Glutamatergic neuron (in vitro differentiated cells): ENCODE results near the gene PAQR5. TPM values are rescaled to one million over a fixed set of nuclear protein-coding genes. Genes with fewer than 3 reads are reported as not detected.
A peak's percentile ranks its signal among the peaks of the same experiment; 100 is the strongest.

Experiments used
- DNase-seq: peaks from one replicate; pipeline ENCODE4 v3.0.0; 2022
- H3K27ac Mint-ChIP-seq: one replicate; pipeline ENCODE4 v1.8.0; 2020; ENCODE audit warnings: mild to moderate bottlenecking, mixed read lengths, inconsistent platforms; ENCODE audit not compliant: unreplicated experiment
- H3K27me3 Mint-ChIP-seq: one replicate; pipeline ENCODE4 v1.8.0; 2020; ENCODE audit warnings: mild to moderate bottlenecking, moderate library complexity, mixed read lengths, inconsistent platforms; ENCODE audit not compliant: unreplicated experiment
- H3K36me3 Mint-ChIP-seq: one replicate; pipeline ENCODE4 v1.8.0; 2020; ENCODE audit warnings: mild to moderate bottlenecking, mixed read lengths, inconsistent platforms; ENCODE audit not compliant: unreplicated experiment
- H3K4me1 Mint-ChIP-seq: one replicate; pipeline ENCODE4 v1.8.0; 2020; ENCODE audit warnings: mild to moderate bottlenecking, low read depth, mixed read lengths, inconsistent platforms; ENCODE audit not compliant: unreplicated experiment
- H3K4me3 Mint-ChIP-seq: one replicate; pipeline ENCODE4 v1.8.0; 2020; ENCODE audit warnings: mild to moderate bottlenecking, mixed read lengths, inconsistent platforms; ENCODE audit not compliant: unreplicated experiment
- H3K9me3 Mint-ChIP-seq: one replicate; pipeline ENCODE4 v1.8.0; 2020; ENCODE audit warnings: mild to moderate bottlenecking, moderate library complexity, mixed read lengths, inconsistent platforms; ENCODE audit not compliant: unreplicated experiment
- total RNA-seq: library from RNA; stranded (reverse); fragmentation: NEBNext Ultra II Directional; extraction: Animal tissue kit (Norgen Biotek cat#: 25700); gene quantifications from one replicate; pipeline ENCODE4 v1.2.1, GENCODE V29; 2021; ENCODE audit not compliant: unreplicated experiment
- TF ChIP-seq, protein P1 (sequence below): fragments of 200-600 bp; sonication (generic); IDR thresholded peaks from one replicate; pipeline ENCODE4 v1.5.0; 2021; ENCODE audit not compliant: partially characterized antibody, unreplicated experiment

PAQR5 gene
- total RNA-seq, 1 donor from 2014 or later: not detected

DNA sequence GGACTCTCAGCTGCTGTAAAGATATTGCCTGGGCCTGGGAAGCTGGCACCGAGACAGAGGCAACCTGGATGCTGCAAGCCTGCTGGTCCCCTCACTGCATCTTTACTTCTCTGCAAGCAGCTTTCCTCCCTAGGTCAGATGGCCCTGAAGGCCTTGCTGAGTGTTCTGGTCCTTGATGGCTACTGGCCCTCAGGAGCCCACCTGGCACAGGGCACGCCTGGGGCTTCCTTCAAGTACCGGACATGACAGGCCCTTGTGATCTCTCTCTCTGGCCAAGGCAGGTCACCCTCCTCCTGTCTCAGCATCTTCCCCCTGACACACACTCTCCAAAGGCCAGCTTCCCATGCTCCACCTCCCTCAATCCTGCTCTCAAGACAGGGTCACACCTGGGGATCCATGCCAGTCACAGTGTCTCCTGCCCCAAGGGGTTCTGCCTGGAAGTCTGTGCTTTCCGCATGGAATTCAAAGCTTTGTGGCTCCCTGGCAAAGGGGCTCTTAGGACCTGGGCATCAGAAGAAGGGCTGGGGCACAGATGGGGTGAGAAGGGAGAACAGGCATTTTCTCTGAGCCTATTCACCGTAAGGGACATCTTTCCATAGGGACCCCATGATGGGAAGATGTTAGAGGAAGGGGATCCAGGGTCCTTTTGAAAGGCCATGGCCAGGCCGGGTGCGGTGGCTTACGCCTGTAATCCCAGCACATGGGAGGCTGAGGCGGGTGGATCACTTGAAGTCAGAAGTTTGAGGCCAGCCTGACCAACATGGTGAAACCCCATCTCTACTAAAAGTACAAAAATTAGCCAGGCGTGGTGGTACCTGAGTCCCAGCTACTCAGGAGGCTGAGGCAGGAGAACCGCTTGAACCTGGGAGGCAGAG is 4.7 kb upstream of the PAQR5 start:
- no peak for DNase-seq
- H3K36me3 Mint-ChIP-seq: peaks cover 4% of the 10 kb centered on the region
- H3K27ac Mint-ChIP-seq: no peak overlapping the region
- H3K4me3 Mint-ChIP-seq: no peak overlapping the region
- H3K4me1 Mint-ChIP-seq: no peaks in the 10 kb centered on the region
- TF ChIP-seq, protein P1, sequence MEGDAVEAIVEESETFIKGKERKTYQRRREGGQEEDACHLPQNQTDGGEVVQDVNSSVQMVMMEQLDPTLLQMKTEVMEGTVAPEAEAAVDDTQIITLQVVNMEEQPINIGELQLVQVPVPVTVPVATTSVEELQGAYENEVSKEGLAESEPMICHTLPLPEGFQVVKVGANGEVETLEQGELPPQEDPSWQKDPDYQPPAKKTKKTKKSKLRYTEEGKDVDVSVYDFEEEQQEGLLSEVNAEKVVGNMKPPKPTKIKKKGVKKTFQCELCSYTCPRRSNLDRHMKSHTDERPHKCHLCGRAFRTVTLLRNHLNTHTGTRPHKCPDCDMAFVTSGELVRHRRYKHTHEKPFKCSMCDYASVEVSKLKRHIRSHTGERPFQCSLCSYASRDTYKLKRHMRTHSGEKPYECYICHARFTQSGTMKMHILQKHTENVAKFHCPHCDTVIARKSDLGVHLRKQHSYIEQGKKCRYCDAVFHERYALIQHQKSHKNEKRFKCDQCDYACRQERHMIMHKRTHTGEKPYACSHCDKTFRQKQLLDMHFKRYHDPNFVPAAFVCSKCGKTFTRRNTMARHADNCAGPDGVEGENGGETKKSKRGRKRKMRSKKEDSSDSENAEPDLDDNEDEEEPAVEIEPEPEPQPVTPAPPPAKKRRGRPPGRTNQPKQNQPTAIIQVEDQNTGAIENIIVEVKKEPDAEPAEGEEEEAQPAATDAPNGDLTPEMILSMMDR: no peak
- peaks cover 2% of the 10 kb centered on the region for H3K27me3 Mint-ChIP-seq
- H3K9me3 Mint-ChIP-seq: peaks cover 1% of the 10 kb centered on the region

DNA sequence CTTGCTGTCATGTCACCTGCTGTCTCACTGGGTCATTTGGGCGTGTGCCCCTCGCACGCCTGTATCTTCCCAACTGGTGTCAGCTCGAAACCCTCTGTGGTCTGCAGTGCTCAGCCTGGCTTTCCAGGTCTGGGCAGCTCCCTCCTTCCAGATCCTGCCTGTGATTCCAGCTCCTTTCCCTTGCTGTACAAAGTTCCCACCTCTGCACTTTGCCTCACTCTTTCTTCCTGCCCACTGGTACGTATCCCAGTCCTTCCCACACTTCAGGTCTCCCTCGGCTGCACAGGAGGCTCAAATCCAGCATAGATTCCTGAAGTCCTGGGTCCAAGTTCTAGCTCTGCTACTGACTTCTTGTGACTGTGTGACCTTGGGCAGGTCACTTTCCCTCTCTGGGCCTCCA is 2.1 kb upstream of the PAQR5 start:
- no peak for DNase-seq
- Mint-ChIP-seq H3K27ac (no peak overlapping the region), H3K27me3 (peaks cover 2% of the 10 kb centered on the region), H3K9me3 (peaks cover 1% of the 10 kb centered on the region), H3K4me1 (no peaks in the 10 kb centered on the region), H3K4me3 (no peak overlapping the region), H3K36me3 (peaks cover 4% of the 10 kb centered on the region)
- TF ChIP-seq, protein P1: no peak

DNA sequence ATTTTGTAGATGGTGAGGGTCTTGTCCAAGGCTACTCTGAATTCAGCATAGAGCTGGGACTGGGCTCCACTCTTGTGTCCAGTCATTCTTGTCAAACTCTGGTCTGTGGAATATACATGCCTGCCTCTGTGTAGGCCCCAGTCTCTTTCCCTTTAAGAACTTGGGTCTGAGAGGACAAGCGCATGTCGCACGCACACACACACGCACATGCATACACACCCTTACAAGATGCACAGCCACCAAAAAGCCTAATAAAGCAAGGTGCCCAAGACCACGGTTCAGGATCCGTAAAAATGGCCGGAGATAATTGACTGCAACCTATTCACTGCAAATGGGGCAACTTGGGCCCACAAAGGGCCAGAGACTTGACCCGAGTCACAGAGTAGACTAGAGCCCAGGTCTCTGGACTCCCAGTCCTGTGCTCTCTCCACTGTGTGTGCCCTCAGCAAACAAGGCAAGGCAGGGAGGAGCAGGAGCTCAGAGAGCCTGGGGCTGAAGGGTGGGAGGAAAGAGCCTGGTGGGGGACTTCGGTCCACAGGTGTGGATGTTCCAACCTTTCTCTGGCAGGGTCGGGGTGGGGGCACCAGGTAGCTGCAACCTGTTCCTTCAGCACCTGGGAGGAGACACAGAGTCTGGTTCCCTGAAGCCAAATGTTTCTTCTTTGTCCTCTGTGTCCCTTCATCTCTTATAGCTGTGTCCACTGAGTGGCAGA is 914 bp upstream of the PAQR5 start:
- Mint-ChIP-seq H3K4me1 (no peaks in the 10 kb centered on the region), H3K27ac (no peak overlapping the region), H3K9me3 (no peaks in the 10 kb centered on the region), H3K27me3 (peaks cover 2% of the 10 kb centered on the region), H3K4me3 (no peak overlapping the region), H3K36me3 (peaks cover 4% of the 10 kb centered on the region)
- no peak for DNase-seq
- TF ChIP-seq, protein P1: no peak

DNA sequence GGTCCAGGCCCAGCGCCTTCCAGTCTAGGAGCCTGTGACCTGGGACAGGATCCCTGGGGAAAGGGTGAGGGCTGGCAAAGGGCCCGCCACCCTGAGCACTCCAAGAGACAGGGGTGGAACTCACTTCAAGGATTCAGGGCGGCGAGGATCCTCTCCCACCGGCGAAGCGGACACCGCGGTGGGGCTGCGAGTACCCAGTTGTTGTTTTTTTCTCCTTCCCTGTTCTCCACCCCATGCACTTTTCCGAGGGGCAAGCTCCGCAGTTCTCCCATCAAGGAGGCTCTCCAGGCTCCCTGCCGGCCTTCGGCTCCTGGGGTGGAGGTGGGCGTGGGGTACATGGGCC is 387 bp upstream of the PAQR5 start:
- Mint-ChIP-seq H3K27ac (no peak overlapping the region), H3K27me3 (peaks cover 2% of the 10 kb centered on the region), H3K4me1 (no peaks in the 10 kb centered on the region), H3K4me3 (peak overlapping the region; percentile 61), H3K9me3 (no peaks in the 10 kb centered on the region), H3K36me3 (peaks cover 4% of the 10 kb centered on the region)
- TF ChIP-seq, protein P1: no peak
- DNase-seq: no peak

DNA sequence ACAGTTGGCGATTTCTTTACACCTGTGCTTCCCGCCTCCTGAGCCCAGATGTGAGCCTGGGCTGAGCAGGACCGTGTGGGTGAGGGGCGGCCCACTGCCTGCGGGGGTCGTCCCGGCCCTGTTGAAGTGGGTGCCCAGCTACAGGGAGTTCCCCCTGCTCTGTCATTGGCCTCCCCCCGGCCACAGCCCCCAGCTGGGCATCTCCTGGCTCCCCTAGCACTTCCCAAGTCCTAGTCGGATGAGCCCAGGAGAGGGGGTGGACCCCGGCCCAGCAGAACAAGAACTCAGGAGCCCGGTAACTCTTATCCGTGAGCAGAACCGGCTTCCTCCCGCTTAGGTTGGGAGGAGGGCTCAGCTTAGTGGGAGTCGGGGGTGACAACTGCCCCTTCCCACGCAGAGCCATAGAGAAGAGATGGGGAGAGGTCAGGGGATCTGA is 757 bp downstream of the PAQR5 start:
- TF ChIP-seq, protein P1: no peak
- Mint-ChIP-seq H3K36me3 (peaks cover 4% of the 10 kb centered on the region), H3K27me3 (peaks cover 3% of the 10 kb centered on the region), H3K4me3 (no peak overlapping the region), H3K4me1 (no peaks in the 10 kb centered on the region), H3K27ac (no peak overlapping the region), H3K9me3 (peaks cover 2% of the 10 kb centered on the region)
- no peak for DNase-seq
